GM18520 (cell line): ENCODE measurements around the gene NT5E.

ENCODE experiments used
- ATAC-seq: cut with Tn5 transposase; IDR thresholded peaks from one replicate; pipeline ENCODE4 v1.9.1; 2021; ENCODE audit not compliant: unreplicated experiment

The NT5E gene

GRCh38 chr6:85421181-85421580, 28.7 kb upstream of the NT5E start:
- no peak for ATAC-seq

GRCh38 chr6:85421972-85422371, 27.9 kb upstream of the NT5E start:
- no peak for ATAC-seq

- no peak for ATAC-seq
Measured at GRCh38 chr6:85422996-85423395, 26.9 kb upstream of the NT5E start.

- peak; percentile 81 for ATAC-seq
Measured at GRCh38 chr6:85424981-85425380, 24.9 kb upstream of the NT5E start.

- ATAC-seq: no peak
Measured at GRCh38 chr6:85425997-85426396, 23.9 kb upstream of the NT5E start.

GRCh38 chr6:85428486-85428885, 21.4 kb upstream of the NT5E start:
- ATAC-seq: no peak

- no peak for ATAC-seq
Measured at GRCh38 chr6:85429346-85429745, 20.5 kb upstream of the NT5E start.

- ATAC-seq: no peak
Measured at GRCh38 chr6:85431271-85431670, 18.6 kb upstream of the NT5E start.

GRCh38 chr6:85432554-85432953, 17.3 kb upstream of the NT5E start:
- ATAC-seq: no peak

- no peak for ATAC-seq
Measured at GRCh38 chr6:85435851-85436250, 14.0 kb upstream of the NT5E start.

- no peak for ATAC-seq
Measured at GRCh38 chr6:85436411-85436810, 13.5 kb upstream of the NT5E start.

- no peak for ATAC-seq
Measured at GRCh38 chr6:85436939-85437495, 12.9 kb upstream of the NT5E start.

- no peak for ATAC-seq
Measured at GRCh38 chr6:85443349-85444117, 6.3 kb upstream of the NT5E start.

- peak; percentile 48 for ATAC-seq
Measured at GRCh38 chr6:85449388-85449817, 480 bp upstream of the NT5E start.

- ATAC-seq: no peak
Measured at GRCh38 chr6:85451565-85452306, 1.9 kb downstream of the NT5E start.

GRCh38 chr6:85452441-85452881, 2.6 kb downstream of the NT5E start:
- no peak for ATAC-seq

- no peak for ATAC-seq
Measured at GRCh38 chr6:85453052-85453451, 3.2 kb downstream of the NT5E start.

- ATAC-seq: no peak
Measured at GRCh38 chr6:85453490-85453889, 3.6 kb downstream of the NT5E start.

GRCh38 chr6:85455471-85456026, 5.7 kb downstream of the NT5E start:
- no peak for ATAC-seq

- ATAC-seq: no peak
Measured at GRCh38 chr6:85456782-85457181, 6.9 kb downstream of the NT5E start.

GRCh38 chr6:85458184-85458583, 8.3 kb downstream of the NT5E start:
- no peak for ATAC-seq

- no peak for ATAC-seq
Measured at GRCh38 chr6:85458782-85459181, 8.9 kb downstream of the NT5E start.
